SK-N-SH treated with all-trans-retinoic acid at 6 μM for 48 hours (cell line): ENCODE measurements around the gene CUEDC1.

Experiments used
- ATAC-seq: fragments of 200-7000 bp; cut with Tn5 transposase; 3 replicates; pipeline ENCODE4 v1.9.1; 2020; ENCODE audit warnings: mild to moderate bottlenecking, moderate library complexity
- ARNTL ChIP-seq: fragments of 450-650 bp; formaldehyde crosslinking; IDR thresholded peaks from 2 replicates; pipeline ENCODE4 v1.5.0; 2020; ENCODE audit warnings: low read depth, mild to moderate bottlenecking, moderate library complexity, borderline replicate concordance
- BACH2 ChIP-seq: fragments of 250-450 bp; sonication (Bioruptor Pico); IDR thresholded peaks from 2 replicates; pipeline ENCODE4 v1.9.0; 2021; ENCODE audit warnings: mild to moderate bottlenecking, borderline replicate concordance
- CREB5 ChIP-seq: fragments of 250-450 bp; sonication (Bioruptor Pico); IDR thresholded peaks from 2 replicates; pipeline ENCODE4 v1.5.1; 2020; ENCODE audit warnings: low read depth, mild to moderate bottlenecking, moderate library complexity
- CSDC2 ChIP-seq: fragments of 250-450 bp; sonication (Bioruptor Pico); IDR thresholded peaks from 2 replicates; pipeline ENCODE4 v1.5.0; 2020; ENCODE audit warnings: mild to moderate bottlenecking, moderate library complexity
- CSRNP3 ChIP-seq: fragments of 250-450 bp; sonication (Bioruptor Pico); IDR thresholded peaks from 2 replicates; pipeline ENCODE4 v1.5.1; 2021; ENCODE audit warnings: mild to moderate bottlenecking, moderate library complexity
- ESRRG ChIP-seq: fragments of 250-450 bp; sonication (Bioruptor Pico); IDR thresholded peaks from 2 replicates; pipeline ENCODE4 v1.6.1; 2021; ENCODE audit warnings: mild to moderate bottlenecking
- GLIS3 ChIP-seq: fragments of 250-450 bp; sonication (Bioruptor Pico); IDR thresholded peaks from 2 replicates; pipeline ENCODE4 v1.5.0; 2020; ENCODE audit warnings: mild to moderate bottlenecking, moderate library complexity
- ISL1 ChIP-seq: fragments of 250-450 bp; sonication (Bioruptor Pico); IDR thresholded peaks from 2 replicates; pipeline ENCODE4 v2.1.2; 2022; ENCODE audit warnings: mild to moderate bottlenecking, moderate library complexity
- OSR1 ChIP-seq: fragments of 250-450 bp; sonication (Bioruptor Pico); IDR thresholded peaks from 2 replicates; pipeline ENCODE4 v1.8.0; 2022; ENCODE audit warnings: moderate library complexity, mild to moderate bottlenecking, inconsistent platforms
- PATZ1 ChIP-seq: fragments of 250-450 bp; sonication (Bioruptor Pico); IDR thresholded peaks from 2 replicates; pipeline ENCODE4 v1.8.0; 2020; ENCODE audit warnings: mild to moderate bottlenecking, moderate library complexity, borderline replicate concordance
- PPARA ChIP-seq: fragments of 250-450 bp; sonication (Bioruptor Pico); IDR thresholded peaks from 2 replicates; pipeline ENCODE4 v1.5.0; 2020; ENCODE audit warnings: mild to moderate bottlenecking, borderline replicate concordance
- RARB ChIP-seq: fragments of 250-450 bp; sonication (Bioruptor Pico); IDR thresholded peaks from 2 replicates; pipeline ENCODE4 v1.8.0; 2021; ENCODE audit warnings: mild to moderate bottlenecking, moderate library complexity
- SNAI2 ChIP-seq: fragments of 250-450 bp; sonication (Bioruptor Pico); IDR thresholded peaks from 2 replicates; pipeline ENCODE4 v1.5.0; 2020; ENCODE audit warnings: mild to moderate bottlenecking, moderate library complexity
- TCF4 ChIP-seq: fragments of 250-450 bp; sonication (Bioruptor Pico); IDR thresholded peaks from 2 replicates; pipeline ENCODE4 v1.8.0; 2021; ENCODE audit warnings: mild to moderate bottlenecking, moderate library complexity, borderline replicate concordance
- TOX ChIP-seq: fragments of 250-450 bp; sonication (Bioruptor Pico); IDR thresholded peaks from 2 replicates; pipeline ENCODE4 v1.8.0; 2021; ENCODE audit warnings: mild to moderate bottlenecking, moderate library complexity, borderline replicate concordance
- TSHZ2 ChIP-seq: fragments of 250-450 bp; sonication (Bioruptor Pico); IDR thresholded peaks from 2 replicates; pipeline ENCODE4 v1.5.0; 2020; ENCODE audit warnings: mild to moderate bottlenecking, moderate library complexity
- ZC3H10 ChIP-seq: fragments of 250-450 bp; sonication (Bioruptor Pico); IDR thresholded peaks from 2 replicates; pipeline ENCODE4 v1.5.1; 2021; ENCODE audit warnings: mild to moderate bottlenecking, moderate library complexity
- ZFP3 ChIP-seq: fragments of 250-450 bp; sonication (Bioruptor Pico); IDR thresholded peaks from 2 replicates; pipeline ENCODE4 v1.5.0; 2020; ENCODE audit warnings: mild to moderate bottlenecking, moderate library complexity
- ZFP30 ChIP-seq: fragments of 450-650 bp; formaldehyde crosslinking; IDR thresholded peaks from 2 replicates; pipeline ENCODE4 v1.5.0; 2022; ENCODE audit warnings: mild to moderate bottlenecking, moderate library complexity
- ZNF565 ChIP-seq: fragments of 450-650 bp; formaldehyde crosslinking; conservative IDR thresholded peaks from 2 replicates; pipeline ENCODE4 v1.5.0; 2020; ENCODE audit warnings: low read depth, mild to moderate bottlenecking, moderate library complexity
- ZNF70 ChIP-seq: fragments of 450-650 bp; formaldehyde crosslinking; IDR thresholded peaks from 2 replicates; pipeline ENCODE4 v1.5.0; 2020; ENCODE audit warnings: mild to moderate bottlenecking, moderate library complexity
- ZNF8 ChIP-seq: fragments of 450-650 bp; formaldehyde crosslinking; IDR thresholded peaks from 2 replicates; pipeline ENCODE4 v1.5.0; 2020; ENCODE audit warnings: mild to moderate bottlenecking, moderate library complexity
- TF ChIP-seq, protein P1 (sequence below): fragments of 250-450 bp; sonication (Bioruptor Pico); IDR thresholded peaks from 2 replicates; pipeline ENCODE4 v1.8.0; 2021; ENCODE audit warnings: low read depth, mild to moderate bottlenecking, moderate library complexity, borderline replicate concordance

Gene CUEDC1

DNA sequence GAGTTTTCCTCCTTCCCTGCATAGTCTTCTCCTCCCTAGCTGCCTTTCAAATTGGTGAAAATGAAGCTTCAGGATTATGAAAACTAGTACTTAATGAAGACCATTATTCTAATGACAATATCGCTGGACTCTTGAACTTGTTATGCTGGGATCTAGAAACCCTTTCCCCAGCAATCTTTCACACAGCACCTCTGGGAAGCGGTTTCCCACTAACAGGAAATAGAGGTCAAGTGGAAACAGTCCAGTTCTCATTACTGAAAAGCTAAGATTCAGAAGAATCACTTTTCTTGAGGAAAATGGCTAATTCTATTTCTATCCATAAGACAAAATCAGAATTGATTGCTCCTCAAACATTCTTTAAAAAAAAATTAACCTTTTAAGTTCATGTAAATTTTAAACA, 34.8 kb upstream of the CUEDC1 start (continued):
- TF ChIP-seq PPARA (CRISPR knock-in tag) = no peak

DNA sequence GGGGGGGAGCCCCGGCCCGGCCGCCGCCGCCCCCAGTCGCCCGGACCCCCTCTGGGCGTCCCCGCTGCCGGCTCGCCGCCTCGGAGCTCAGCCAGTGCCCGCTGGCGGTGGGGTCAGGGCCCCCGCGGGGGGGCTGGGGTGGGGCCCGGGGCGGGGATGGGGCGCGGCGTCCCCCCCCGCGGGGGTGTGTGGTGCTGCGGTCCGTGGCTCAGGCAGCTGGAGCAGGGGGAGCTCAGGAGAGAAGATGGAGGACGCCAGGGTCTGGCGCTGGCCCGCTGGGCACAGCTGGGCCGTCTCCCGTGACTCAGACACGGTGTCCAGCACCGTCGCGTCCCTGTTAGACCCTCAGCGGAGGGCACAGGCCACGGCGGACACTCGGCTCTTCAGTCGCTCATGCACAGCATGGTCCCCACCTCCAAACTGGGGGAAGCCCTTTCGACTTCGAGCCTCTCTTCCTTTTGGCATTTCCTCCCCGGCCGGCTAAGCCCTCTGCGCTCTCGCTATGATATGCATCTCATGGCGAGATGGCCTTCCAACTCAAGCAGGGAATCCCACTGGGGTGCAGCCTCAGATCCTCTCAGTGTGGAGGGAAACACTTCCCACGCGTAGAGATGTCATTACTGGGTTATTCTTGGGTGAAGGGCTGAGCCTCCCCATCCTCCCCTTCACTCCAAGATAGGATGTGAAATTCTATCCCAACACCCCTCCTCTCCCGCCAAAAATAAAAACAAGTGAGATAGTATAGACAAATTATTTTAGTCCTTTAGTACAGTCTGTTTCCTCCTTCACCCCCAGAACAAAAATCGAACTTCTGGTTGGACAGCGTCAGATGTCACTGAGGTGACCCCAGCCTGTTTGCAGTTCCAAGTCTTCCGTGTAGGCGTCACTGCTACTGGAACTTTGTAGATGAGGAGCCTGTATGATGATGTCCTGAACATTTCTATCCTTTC, 33.4 kb upstream of the CUEDC1 start:
- TF ChIP-seq ZC3H10 (no peak; the same call in 1 of the 2 replicates), TCF4 (no peak), PPARA (CRISPR knock-in tag) (no peak), SNAI2 (CRISPR knock-in tag) (no peak), CSRNP3 (CRISPR knock-in tag) (peak; percentile 91), PATZ1 (peak; percentile 33; the same call in 1 of the 2 replicates), ZNF565 (no peak; the same call in 1 of the 2 replicates), TOX (CRISPR knock-in tag) (peak; percentile 10), TSHZ2 (CRISPR knock-in tag) (no peak; the same call in 1 of the 2 replicates), ESRRG (peak; percentile 82), BACH2 (CRISPR knock-in tag) (no peak), ISL1 (CRISPR knock-in tag) (no peak), CREB5 (CRISPR knock-in tag) (peak; percentile 75; the same call in 1 of the 2 replicates), RARB (CRISPR knock-in tag) (no peak), ZFP30 (CRISPR knock-in tag) (peak; percentile 45; the same call in 1 of the 2 replicates), GLIS3 (peak; percentile 81), ZNF70 (peak; percentile 36; the same call in 1 of the 2 replicates), OSR1 (CRISPR knock-in tag) (no peak), ZNF8 (peak; percentile 46; the same call in 1 of the 2 replicates), CSDC2 (0 out of 2 replicates have a peak, but pooled peaks have one; percentile 10), ZFP3 (CRISPR knock-in tag) (no peak), ARNTL (CRISPR knock-in tag) (peak; percentile 62; the same call in 1 of the 2 replicates)
- TF ChIP-seq, protein P1, sequence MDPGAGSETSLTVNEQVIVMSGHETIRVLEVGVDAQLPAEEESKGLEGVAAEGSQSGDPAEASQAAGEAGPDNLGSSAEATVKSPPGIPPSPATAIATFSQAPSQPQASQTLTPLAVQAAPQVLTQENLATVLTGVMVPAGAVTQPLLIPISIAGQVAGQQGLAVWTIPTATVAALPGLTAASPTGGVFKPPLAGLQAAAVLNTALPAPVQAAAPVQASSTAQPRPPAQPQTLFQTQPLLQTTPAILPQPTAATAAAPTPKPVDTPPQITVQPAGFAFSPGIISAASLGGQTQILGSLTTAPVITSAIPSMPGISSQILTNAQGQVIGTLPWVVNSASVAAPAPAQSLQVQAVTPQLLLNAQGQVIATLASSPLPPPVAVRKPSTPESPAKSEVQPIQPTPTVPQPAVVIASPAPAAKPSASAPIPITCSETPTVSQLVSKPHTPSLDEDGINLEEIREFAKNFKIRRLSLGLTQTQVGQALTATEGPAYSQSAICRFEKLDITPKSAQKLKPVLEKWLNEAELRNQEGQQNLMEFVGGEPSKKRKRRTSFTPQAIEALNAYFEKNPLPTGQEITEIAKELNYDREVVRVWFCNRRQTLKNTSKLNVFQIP (CRISPR knock-in tag) = peak; percentile 47; the same call in 1 of the 2 replicates
- ATAC-seq = peak; percentile 68
